Measurements from ENCODE around the gene CHD6. TPM values are rescaled to one million over a fixed set of nuclear protein-coding genes. Genes with fewer than 3 reads are reported as not detected.
"Not testable (repeated sequence)": the region's sequence is repeated elsewhere in the genome, so short reads cannot be mapped to it uniquely, and the experiment has no call there.

Gene CHD6
- total RNA-seq, 6 experiments from 2014 or later, result 24.7 to 28.9 (median 27.1) TPM

DNA sequence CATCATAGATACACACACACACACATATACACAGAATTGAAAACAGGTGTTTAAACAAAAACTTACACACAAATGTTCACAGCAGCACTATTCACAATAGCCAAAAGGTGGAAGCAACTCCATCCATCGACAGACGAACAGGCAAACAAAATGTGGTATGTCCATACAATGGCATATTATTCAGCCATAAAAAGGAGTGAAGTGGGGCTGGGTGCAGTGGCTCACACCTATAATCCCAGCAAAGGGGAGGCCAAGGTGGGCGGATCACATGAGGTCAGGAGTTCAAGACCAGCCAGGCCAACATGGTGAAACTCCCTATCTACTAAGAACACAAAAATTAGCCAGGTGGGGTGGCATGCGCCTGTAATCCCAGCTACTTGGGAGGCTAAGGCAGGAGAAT lies 80.3 kb downstream of the CHD6 start:
- TF ChIP-seq CTCF (IDR thresholded peaks at IDR 0.05), result no peak
- no peak for DNase-seq

DNA sequence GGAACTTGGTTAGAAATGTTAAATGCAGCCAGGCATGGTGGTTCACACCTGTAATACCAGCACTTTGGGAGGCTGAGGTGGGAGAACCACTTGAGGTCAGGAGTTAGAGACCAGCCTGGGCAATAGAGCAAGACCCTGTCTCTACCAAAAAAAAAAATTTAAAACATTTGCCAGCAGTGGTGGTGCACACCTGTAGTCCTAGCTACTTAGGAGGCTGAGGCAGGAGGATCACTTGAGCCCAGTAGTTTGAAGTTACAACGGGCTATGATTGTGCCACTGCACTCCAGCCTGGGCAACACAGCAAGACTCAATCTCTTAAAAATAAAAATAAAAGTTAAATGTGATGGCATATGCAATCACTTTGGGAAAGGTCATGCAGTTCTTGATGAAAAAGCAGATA lies 82.6 kb downstream of the CHD6 start:
- not testable (repeated sequence) for H3K4me3 Mint-ChIP-seq; H3K27ac Mint-ChIP-seq; H3K27me3 Mint-ChIP-seq (ENCODE audit: insufficient read depth); DNase-seq; H3K9me3 Mint-ChIP-seq
- Mint-ChIP-seq H3K4me1 (ENCODE audit: low read depth) (peaks cover 38% of the 10 kb centered on the region), H3K36me3 (ENCODE audit: low read depth) (peaks cover 23% of the 10 kb centered on the region)

More for the DNA sequence above, 80.3 kb downstream of the CHD6 start:
- no peak overlapping the region for H3K27ac Mint-ChIP-seq
- H3K27me3 Mint-ChIP-seq (ENCODE audit: insufficient read depth), result no peaks in the 10 kb centered on the region
- H3K36me3 Mint-ChIP-seq (ENCODE audit: low read depth), result peaks cover 19% of the 10 kb centered on the region
- peaks cover 4% of the 10 kb centered on the region; the same call in 1 of the 2 replicates for H3K9me3 Mint-ChIP-seq
- H3K4me3 Mint-ChIP-seq, result no peak overlapping the region
- H3K4me1 Mint-ChIP-seq (ENCODE audit: low read depth), result peaks cover 24% of the 10 kb centered on the region

DNA sequence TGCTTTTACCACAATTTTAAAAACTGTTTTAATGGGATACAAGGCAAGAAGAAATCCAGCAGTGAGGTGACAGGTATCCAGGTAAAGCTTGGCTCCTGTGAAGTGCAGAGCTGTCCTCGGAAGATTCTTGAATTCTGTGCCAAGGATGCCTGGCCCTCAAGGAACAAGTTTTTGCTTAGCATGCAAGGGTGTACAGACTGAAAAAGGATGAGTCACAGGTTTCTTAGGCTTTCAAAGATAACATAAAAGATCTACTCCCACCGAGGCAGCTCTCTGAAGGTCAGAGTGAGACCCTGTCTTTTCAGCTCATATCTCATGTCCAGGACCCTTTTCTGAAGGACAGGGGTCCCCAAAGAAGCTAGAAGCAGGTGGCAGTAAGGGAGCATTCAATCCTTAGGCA lies 83.3 kb downstream of the CHD6 start:
- no peaks in the 10 kb centered on the region; the same call in 1 of the 2 replicates for H3K27me3 Mint-ChIP-seq (ENCODE audit: insufficient read depth)
- peaks cover 38% of the 10 kb centered on the region for H3K4me1 Mint-ChIP-seq (ENCODE audit: low read depth)
- DNase-seq, result no peak
- peaks cover 23% of the 10 kb centered on the region for H3K36me3 Mint-ChIP-seq (ENCODE audit: low read depth)
- no peak overlapping the region for H3K4me3 Mint-ChIP-seq
- no peak overlapping the region for H3K27ac Mint-ChIP-seq
- H3K9me3 Mint-ChIP-seq, result peaks cover 4% of the 10 kb centered on the region; the same call in 1 of the 2 replicates
- no peak for TF ChIP-seq CTCF (IDR thresholded peaks at IDR 0.05)

DNA sequence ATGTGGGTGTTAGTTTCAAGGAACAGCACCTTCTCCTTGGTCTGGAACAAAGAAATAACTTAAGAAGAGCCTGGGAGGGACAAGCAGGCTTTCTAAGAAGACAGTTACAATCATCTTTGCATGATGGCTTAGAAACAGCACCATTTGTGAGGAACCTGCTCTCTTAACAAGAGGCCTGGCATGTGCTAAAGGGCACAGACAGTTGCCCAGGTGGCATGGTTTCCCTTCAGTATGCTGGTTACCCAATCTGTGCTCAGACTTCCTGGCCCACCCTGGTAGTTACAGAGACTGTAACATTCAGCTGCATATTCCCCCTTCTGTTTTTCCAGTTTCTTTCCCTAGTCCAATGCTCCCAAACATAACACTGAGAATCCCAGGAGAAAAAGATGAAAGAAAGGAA lies 84.0 kb downstream of the CHD6 start:
- Mint-ChIP-seq H3K27me3 (ENCODE audit: insufficient read depth) (no peaks in the 10 kb centered on the region; the same call in none of the 2 replicates), H3K4me3 (no peak overlapping the region), H3K4me1 (ENCODE audit: low read depth) (peaks cover 38% of the 10 kb centered on the region), H3K9me3 (peaks cover 4% of the 10 kb centered on the region; the same call in 1 of the 2 replicates), H3K27ac (no peak overlapping the region), H3K36me3 (ENCODE audit: low read depth) (peaks cover 26% of the 10 kb centered on the region)
- no peak for TF ChIP-seq CTCF (IDR thresholded peaks at IDR 0.05)
- no peak for DNase-seq

- Mint-ChIP-seq H3K27me3 (ENCODE audit: insufficient read depth) (no peaks in the 10 kb centered on the region; the same call in none of the 2 replicates), H3K4me3 (no peak overlapping the region), H3K9me3 (peaks cover 4% of the 10 kb centered on the region; the same call in 1 of the 2 replicates), H3K4me1 (ENCODE audit: low read depth) (peaks cover 38% of the 10 kb centered on the region), H3K27ac (no peak overlapping the region; the same call in 1 of the 2 replicates), H3K36me3 (ENCODE audit: low read depth) (peaks cover 24% of the 10 kb centered on the region)
- no peak for TF ChIP-seq CTCF (IDR thresholded peaks at IDR 0.05)
- DNase-seq, result no peak
Observed at GRCh38 chr20:41533537-41534136, 84.5 kb downstream of the CHD6 start.

DNA sequence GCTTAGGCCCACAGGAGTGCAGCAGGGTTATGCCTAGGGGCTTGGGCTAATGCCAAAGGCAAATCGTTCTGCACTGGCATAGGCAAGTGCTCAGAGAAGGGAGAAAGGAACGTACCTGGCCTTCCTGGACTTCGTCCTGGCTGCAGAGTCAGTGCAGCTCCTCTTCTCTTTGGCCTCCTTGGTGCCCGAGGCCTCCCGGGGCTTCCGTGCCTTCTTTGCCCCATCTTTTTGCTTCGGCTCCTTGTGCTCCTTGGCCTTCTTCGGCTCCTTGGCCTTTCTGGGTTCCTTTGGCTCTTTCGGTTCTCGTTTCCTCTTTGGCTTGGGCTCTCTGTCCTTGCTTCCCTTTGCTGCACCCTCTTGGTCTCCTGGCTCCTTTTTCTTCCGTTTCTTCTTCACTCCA lies 85.2 kb downstream of the CHD6 start:
- Mint-ChIP-seq H3K4me1 (ENCODE audit: low read depth) (peaks cover 38% of the 10 kb centered on the region), H3K4me3 (no peak overlapping the region)

More for the DNA sequence above, 85.2 kb downstream of the CHD6 start:
- peaks cover 24% of the 10 kb centered on the region for H3K36me3 Mint-ChIP-seq (ENCODE audit: low read depth)
- no peak for DNase-seq
- H3K9me3 Mint-ChIP-seq, result peaks cover 4% of the 10 kb centered on the region; the same call in 1 of the 2 replicates
- H3K27ac Mint-ChIP-seq, result no peak overlapping the region
- H3K27me3 Mint-ChIP-seq (ENCODE audit: insufficient read depth), result no peaks in the 10 kb centered on the region; the same call in none of the 2 replicates
- no peak for TF ChIP-seq CTCF (IDR thresholded peaks at IDR 0.05)

Measured in HFFc6 (cell line).